Kidney (tissue), 14 donors: ENCODE measurements around the gene MX2. TPM values are rescaled to one million over a fixed set of nuclear protein-coding genes. Genes with fewer than 3 reads are reported as not detected.
"Not testable (repeated sequence)": the region's sequence is repeated elsewhere in the genome, so short reads cannot be mapped to it uniquely, and the experiment has no call there.

Experiments used
- DNase-seq, 5 donors: peaks; one replicate each; pipeline ENCODE4 v3.0.0-alpha.2; 2013 to 2020
- FAIRE-seq: peaks from 2 replicates; lab custom pipeline; 2012; peaks lifted over from hg19 to GRCh38; lab: Jason Lieb, UNC
- H3K27ac ChIP-seq, 2 donors: one replicate each; pipeline ENCODE4 v1.7.0; 2013; ENCODE audit warnings: low read depth in 2 of 2, low read length in 2 of 2, inconsistent platforms in 1 of 2
- H3K27me3 ChIP-seq: one replicate; pipeline ENCODE4 v1.7.1; 2013; ENCODE audit warnings: low read length, inconsistent platforms; ENCODE audit not compliant: control insufficient read depth, insufficient read depth
- H3K36me3 ChIP-seq, 3 donors: one replicate each; pipeline versions ENCODE4 v1.7.0 to v1.7.1; 2013; ENCODE audit warnings: low read length in 3 of 3, control low read depth in 1 of 3, inconsistent platforms in 1 of 3; ENCODE audit not compliant: insufficient read depth in 3 of 3, control insufficient read depth in 2 of 3
- H3K4me1 ChIP-seq, 3 donors: one replicate each; pipeline versions ENCODE4 v1.7.0 to v1.7.1; 2013; ENCODE audit warnings: low read length in 3 of 3, inconsistent platforms in 1 of 3, low read depth in 1 of 3; ENCODE audit not compliant: control insufficient read depth in 2 of 3, insufficient read depth in 2 of 3
- H3K4me3 ChIP-seq, 3 donors: one replicate each; pipeline versions ENCODE4 v1.7.0 to v1.8.1; 2013; ENCODE audit warnings: low read length in 3 of 3, control low read depth in 1 of 3, inconsistent platforms in 1 of 3
- H3K9ac ChIP-seq, 3 donors: one replicate each; pipeline versions ENCODE4 v1.7.0 to v1.7.1; 2013; ENCODE audit warnings: low read length in 3 of 3, control low read depth in 1 of 3, inconsistent platforms in 1 of 3
- H3K9me3 ChIP-seq, 3 donors: one replicate each; pipeline versions ENCODE4 v1.7.0 to v1.7.1; 2013; ENCODE audit warnings: low read length in 3 of 3, control low read depth in 1 of 3, inconsistent platforms in 1 of 3; ENCODE audit not compliant: control insufficient read depth in 2 of 3, insufficient read depth in 1 of 3
- intact Hi-C: fragments of 100-400 bp; cut with DNase I; formaldehyde crosslinking; loops from one replicate; pipeline ENCODE4 v1.11.1; 2022
- polyA plus RNA-seq: library from polyadenylated mRNA; stranded (reverse); fragments of 350-450 nt; fragmentation: Illumina TruSeq; extraction: RNeasy Lipid Tissue Mini Kit (QIAGEN cat#74804); gene quantifications from one replicate; pipeline ENCODE4 v1.2.3, GENCODE V29; 2014; ENCODE audit warnings: low read depth, low replicate concordance; ENCODE audit not compliant: insufficient read depth
- total RNA-seq: library from RNA; stranded (reverse); fragmentation: NEBNext Ultra II Directional; extraction: Animal tissue kit (Norgen Biotek cat#: 25700); gene quantifications from one replicate; pipeline ENCODE4 v1.2.1, GENCODE V29; 2021
- TF ChIP-seq, protein P1 (sequence below): IDR thresholded peaks from 3 replicates; pipeline ENCODE4 v1.5.1; 2012; ENCODE audit warnings: mild to moderate bottlenecking, moderate library complexity, borderline replicate concordance; ENCODE audit not compliant: insufficient read depth; ENCODE audit errors: extremely low read depth
- donor health status: control.
- donor health status: control.
- donor health status: control.
- donor health status: control.
- donor health status: control.
- donor health status: DM: yes; HTN: yes; CAD: no.
- donor health status: Normal renal cell carcinoma (clear cell type).

The MX2 gene
- total and polyA plus RNA-seq, 2 donors from 2014 or later, result 4.3 to 11.7 TPM

DNA sequence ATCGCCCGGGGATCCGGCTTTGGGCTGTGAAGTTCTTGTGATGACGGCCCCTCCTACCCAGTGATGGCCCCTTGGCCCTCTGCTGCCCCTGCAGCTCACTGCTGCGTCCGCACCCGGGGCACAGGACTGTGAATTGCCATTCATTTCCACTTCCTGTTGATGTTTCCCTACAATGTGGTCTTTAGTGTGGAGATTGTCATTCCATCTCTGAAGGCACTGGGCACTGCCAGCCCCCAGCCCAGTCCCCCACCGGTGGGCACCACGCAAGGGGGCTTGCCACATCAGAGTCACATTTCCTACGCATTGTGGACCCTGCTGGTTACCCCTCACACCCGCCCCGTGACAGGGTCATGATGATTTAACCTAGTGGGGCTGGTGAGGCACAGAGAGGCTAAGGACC lies 2.5 kb upstream of the MX2 start:
- intact Hi-C loops, result no loop called here
- Histone ChIP-seq H3K9ac (no peak overlapping the region), H3K4me1 (peaks cover 0 to 6% (median 0%) of the 10 kb centered on the region in 3 donors), H3K36me3 (no peaks in the 10 kb centered on the region), H3K27me3 (no peaks in the 10 kb centered on the region), H3K9me3 (no peaks in the 10 kb centered on the region), H3K4me3 (no peak overlapping the region), H3K27ac (no peak overlapping the region)
- no peak for FAIRE-seq
- TF ChIP-seq, protein P1, sequence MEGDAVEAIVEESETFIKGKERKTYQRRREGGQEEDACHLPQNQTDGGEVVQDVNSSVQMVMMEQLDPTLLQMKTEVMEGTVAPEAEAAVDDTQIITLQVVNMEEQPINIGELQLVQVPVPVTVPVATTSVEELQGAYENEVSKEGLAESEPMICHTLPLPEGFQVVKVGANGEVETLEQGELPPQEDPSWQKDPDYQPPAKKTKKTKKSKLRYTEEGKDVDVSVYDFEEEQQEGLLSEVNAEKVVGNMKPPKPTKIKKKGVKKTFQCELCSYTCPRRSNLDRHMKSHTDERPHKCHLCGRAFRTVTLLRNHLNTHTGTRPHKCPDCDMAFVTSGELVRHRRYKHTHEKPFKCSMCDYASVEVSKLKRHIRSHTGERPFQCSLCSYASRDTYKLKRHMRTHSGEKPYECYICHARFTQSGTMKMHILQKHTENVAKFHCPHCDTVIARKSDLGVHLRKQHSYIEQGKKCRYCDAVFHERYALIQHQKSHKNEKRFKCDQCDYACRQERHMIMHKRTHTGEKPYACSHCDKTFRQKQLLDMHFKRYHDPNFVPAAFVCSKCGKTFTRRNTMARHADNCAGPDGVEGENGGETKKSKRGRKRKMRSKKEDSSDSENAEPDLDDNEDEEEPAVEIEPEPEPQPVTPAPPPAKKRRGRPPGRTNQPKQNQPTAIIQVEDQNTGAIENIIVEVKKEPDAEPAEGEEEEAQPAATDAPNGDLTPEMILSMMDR, result no peak
- DNase-seq, result peak in 1 of 5 donors; percentile 48

DNA sequence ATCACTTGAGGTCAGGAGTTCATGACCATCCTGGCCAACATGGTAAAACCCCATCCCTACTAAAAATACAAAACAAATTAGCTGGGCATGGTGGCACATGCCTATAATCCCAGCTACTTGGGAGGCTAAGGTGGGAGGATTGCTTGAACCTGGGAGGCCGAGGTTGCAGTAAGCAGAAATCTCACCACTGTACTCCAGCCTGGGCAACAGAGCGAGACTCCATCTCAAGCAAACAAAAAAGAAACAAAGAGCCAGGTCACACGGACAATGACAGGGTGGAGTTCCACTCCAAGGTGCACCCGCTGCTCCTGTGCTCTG lies 2.1 kb upstream of the MX2 start:
- H3K27ac ChIP-seq, H3K4me3 ChIP-seq, FAIRE-seq, H3K9me3 ChIP-seq, intact Hi-C loops, H3K9ac ChIP-seq, H3K4me1 ChIP-seq, H3K36me3 ChIP-seq, H3K27me3 ChIP-seq: not testable (repeated sequence)
- DNase-seq, result peak in 1 of 5 donors; percentile 34

DNA sequence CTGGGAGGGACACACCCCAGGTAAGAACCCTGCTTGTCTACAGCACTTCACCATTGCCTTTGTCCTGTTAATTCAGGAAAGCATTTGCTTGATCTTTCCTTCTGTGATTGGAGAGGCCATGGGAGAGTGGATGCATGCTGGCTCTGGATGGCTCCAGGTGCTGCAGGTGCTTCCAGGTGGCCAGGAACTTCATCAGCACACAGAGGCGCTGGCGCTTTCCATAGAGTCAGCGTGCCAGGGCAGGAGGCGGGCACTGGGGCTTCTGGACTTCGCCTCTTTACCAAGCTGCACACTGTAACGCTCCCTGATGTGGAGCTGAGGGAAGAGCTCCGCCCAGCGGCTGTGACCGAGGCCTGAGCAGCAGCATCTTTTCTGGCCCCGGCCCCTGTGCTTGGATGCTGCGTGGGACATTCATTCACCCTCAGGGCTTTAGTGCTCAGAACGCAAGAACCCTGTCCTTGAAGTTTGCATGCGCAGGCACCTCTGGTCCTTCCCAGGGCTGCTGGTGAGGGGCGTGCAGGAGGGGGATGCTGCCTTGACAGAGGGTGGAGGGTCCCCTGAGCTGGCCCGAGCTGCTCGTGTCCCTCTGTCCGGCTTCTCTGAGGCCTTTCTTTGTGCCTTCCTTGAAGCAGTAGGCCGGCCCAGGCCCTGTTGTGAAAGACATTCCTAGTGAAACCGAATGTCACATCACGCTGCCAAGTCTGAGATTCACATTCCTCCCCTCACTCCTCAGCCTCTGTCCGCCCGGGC lies 1.6 kb upstream of the MX2 start:
- peak in 1 of 5 donors; percentile 83 for DNase-seq
- peaks cover 0 to 6% (median 0%) of the 10 kb centered on the region in 3 donors for H3K4me1 ChIP-seq
- H3K27me3 ChIP-seq, result no peaks in the 10 kb centered on the region
- H3K9ac ChIP-seq, result no peak overlapping the region
- H3K4me3 ChIP-seq, result no peak overlapping the region
- FAIRE-seq, result no peak
- TF ChIP-seq, protein P1, result peak; percentile 9
- no peaks in the 10 kb centered on the region for H3K36me3 ChIP-seq
- H3K27ac ChIP-seq, result no peak overlapping the region
- H3K9me3 ChIP-seq, result no peaks in the 10 kb centered on the region
- intact Hi-C loops, result no loop called here

DNA sequence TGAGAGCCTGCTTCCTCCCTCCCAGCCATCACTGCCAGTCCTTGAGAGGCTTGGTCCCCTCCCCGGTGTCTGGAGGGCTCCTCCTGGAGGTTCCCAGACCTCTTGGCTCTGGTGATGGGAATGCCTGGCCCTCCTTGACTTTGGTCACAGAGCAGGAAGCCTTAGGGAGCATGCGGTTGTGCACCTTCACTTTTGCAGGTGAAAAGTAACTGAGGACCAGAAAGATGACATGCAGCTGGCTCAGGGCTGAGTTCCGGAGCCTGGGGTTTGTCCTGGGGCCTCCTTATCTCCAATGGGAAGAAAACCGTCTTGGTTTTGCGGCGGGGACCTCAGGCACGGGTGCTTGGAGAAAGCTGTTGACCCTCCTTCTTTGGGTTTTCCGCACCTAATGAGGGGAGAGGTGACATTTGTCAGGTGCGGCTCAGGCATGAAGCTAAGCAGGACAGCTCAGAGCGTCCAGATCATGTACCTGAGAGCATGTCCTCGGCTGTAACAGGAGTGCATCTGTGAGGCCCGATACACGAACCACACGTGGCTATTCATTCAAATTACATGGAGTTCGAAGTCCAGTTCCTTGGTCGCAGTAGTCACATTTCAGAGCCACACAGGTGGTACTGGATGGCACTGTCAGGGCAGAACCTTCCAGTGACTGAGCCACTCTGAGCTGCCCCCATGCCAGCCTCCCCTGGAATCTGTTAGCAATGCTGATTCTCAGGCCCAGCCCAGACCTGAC lies 608 bp upstream of the MX2 start:
- intact Hi-C loops, result no loop called here
- FAIRE-seq, result no peak
- peak overlapping the region in 1 of 3 donors; percentile 56 for H3K4me3 ChIP-seq

More for the DNA sequence above, 608 bp upstream of the MX2 start:
- H3K36me3 ChIP-seq, result no peaks in the 10 kb centered on the region
- DNase-seq, result peak in 1 of 5 donors; percentile 51
- H3K9me3 ChIP-seq, result no peaks in the 10 kb centered on the region
- H3K9ac ChIP-seq, result no peak overlapping the region
- H3K27me3 ChIP-seq, result no peaks in the 10 kb centered on the region
- TF ChIP-seq, protein P1, result no peak
- peaks cover 0 to 6% (median 0%) of the 10 kb centered on the region in 3 donors for H3K4me1 ChIP-seq
- H3K27ac ChIP-seq, result peak overlapping the region in 1 of 2 donors; percentile 81
